Measurements from ENCODE around the gene DNMT3A. TPM values are rescaled to one million over a fixed set of nuclear protein-coding genes. Genes with fewer than 3 reads are reported as not detected.

DNMT3A gene
- total RNA-seq, 3 donors from 2014 or later (not counting 1 experiment from before 2014, with no cell fraction given): 36.3 to 60.7 (median 45.2) TPM

DNA sequence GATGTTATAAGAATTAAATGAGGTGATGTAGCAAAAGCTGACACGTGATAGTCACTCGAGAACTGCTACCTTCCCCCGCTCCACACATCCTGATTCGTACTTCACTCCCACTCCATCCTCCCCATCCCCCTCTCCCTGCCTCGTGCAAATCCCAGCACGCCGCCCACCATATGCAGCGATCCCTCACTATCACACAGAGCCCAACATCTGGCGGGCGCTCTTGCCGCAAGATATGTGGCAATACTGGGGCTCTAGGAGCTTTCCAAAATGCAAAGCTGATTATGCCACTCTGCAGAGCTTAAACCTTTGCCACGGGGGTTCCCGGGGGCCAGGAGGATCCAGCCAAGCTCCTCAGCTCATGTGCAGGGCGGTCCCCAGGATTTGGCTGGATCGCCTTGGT, 37.4 kb downstream of the DNMT3A start:
- 77% methylated on average over 15 of the region's 15 CpGs for WGBS (ENCODE audit: insufficient coverage)
- Mint-ChIP-seq H3K9me3 (no peaks in the 10 kb centered on the region), H3K4me1 (peaks cover 59 to 70% of the 10 kb centered on the region in 2 donors), H3K4me3 (peak overlapping the region; percentile 81), H3K27ac (peak overlapping the region; percentile 94 to 96), H3K27me3 (ENCODE audit: low read depth in 2 of 2) (no peaks in the 10 kb centered on the region), H3K36me3 (no peaks in the 10 kb centered on the region)
- peaks cover 86% of the 10 kb centered on the region for H3K4me1 ChIP-seq (ENCODE audit: control insufficient read depth, insufficient read depth, low read length)
- TF ChIP-seq, protein P1, sequence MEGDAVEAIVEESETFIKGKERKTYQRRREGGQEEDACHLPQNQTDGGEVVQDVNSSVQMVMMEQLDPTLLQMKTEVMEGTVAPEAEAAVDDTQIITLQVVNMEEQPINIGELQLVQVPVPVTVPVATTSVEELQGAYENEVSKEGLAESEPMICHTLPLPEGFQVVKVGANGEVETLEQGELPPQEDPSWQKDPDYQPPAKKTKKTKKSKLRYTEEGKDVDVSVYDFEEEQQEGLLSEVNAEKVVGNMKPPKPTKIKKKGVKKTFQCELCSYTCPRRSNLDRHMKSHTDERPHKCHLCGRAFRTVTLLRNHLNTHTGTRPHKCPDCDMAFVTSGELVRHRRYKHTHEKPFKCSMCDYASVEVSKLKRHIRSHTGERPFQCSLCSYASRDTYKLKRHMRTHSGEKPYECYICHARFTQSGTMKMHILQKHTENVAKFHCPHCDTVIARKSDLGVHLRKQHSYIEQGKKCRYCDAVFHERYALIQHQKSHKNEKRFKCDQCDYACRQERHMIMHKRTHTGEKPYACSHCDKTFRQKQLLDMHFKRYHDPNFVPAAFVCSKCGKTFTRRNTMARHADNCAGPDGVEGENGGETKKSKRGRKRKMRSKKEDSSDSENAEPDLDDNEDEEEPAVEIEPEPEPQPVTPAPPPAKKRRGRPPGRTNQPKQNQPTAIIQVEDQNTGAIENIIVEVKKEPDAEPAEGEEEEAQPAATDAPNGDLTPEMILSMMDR (IDR thresholded peaks at IDR 0.05): no peak
- H3K36me3 ChIP-seq (ENCODE audit: control insufficient read depth, insufficient read depth, low read length): peaks cover 4% of the 10 kb centered on the region
- H3K9me3 ChIP-seq (ENCODE audit: control insufficient read depth, insufficient read depth, low read length): no peaks in the 10 kb centered on the region
- intact Hi-C loops (cut with micrococcal nuclease): no loop called here
- H3K27me3 ChIP-seq (ENCODE audit: control insufficient read depth, insufficient read depth, low read length): no peaks in the 10 kb centered on the region
- ATAC-seq: no peak
- peak overlapping the region; percentile 79 for H3K27ac ChIP-seq (ENCODE audit: low read length)
- DNase-seq: no peak
- H3K4me3 ChIP-seq (ENCODE audit: low read length): no peak overlapping the region

DNA sequence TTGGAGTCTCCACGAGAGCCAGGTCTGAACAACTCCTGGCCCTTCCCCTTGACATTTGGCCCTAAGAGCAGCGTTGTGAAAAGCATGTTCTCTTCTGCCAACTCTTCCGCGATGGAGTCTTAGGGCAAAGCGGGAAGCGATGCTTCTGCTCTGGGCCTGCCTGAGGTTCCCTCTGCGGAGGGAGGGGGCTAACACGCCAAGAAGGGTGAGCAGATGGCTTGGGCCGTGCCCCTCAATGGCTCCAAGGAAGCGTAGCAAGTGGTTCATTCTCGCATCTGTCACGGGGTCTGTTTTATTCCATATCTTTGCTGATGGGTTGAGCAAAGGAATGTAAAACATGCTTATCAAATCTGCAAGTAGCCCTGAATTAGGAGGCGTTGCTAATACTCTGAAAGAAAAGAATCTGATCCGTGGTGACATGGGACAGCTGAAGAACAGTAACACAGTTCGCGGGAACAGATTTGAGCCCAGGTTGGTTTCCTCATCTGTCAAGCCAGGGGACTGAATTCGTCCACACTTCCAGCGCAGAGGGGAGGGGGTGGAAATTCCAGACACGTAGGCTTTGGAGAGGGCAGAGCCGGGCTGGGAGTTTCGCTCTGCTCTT, 38.0 kb downstream of the DNMT3A start:
- TF ChIP-seq, protein P1 (IDR thresholded peaks at IDR 0.05): no peak
- Mint-ChIP-seq H3K36me3 (no peaks in the 10 kb centered on the region), H3K4me3 (peak overlapping the region; percentile 6), H3K4me1 (peaks cover 58 to 64% of the 10 kb centered on the region in 2 donors), H3K9me3 (no peaks in the 10 kb centered on the region), H3K27me3 (ENCODE audit: low read depth in 2 of 2) (no peaks in the 10 kb centered on the region), H3K27ac (peak overlapping the region; percentile 94 to 96)
- intact Hi-C loops (cut with micrococcal nuclease): no loop called here
- H3K4me1 ChIP-seq (ENCODE audit: control insufficient read depth, insufficient read depth, low read length): peaks cover 80% of the 10 kb centered on the region
- no peaks in the 10 kb centered on the region for H3K9me3 ChIP-seq (ENCODE audit: control insufficient read depth, insufficient read depth, low read length)
- no peak overlapping the region for H3K27ac ChIP-seq (ENCODE audit: low read length)
- WGBS (ENCODE audit: insufficient coverage): 95% methylated on average over 20 of the region's 21 CpGs
- no peak overlapping the region for H3K4me3 ChIP-seq (ENCODE audit: low read length)
- H3K36me3 ChIP-seq (ENCODE audit: control insufficient read depth, insufficient read depth, low read length): peaks cover 10% of the 10 kb centered on the region
- DNase-seq (no peak), ATAC-seq (no peak)
- no peaks in the 10 kb centered on the region for H3K27me3 ChIP-seq (ENCODE audit: control insufficient read depth, insufficient read depth, low read length)

DNA sequence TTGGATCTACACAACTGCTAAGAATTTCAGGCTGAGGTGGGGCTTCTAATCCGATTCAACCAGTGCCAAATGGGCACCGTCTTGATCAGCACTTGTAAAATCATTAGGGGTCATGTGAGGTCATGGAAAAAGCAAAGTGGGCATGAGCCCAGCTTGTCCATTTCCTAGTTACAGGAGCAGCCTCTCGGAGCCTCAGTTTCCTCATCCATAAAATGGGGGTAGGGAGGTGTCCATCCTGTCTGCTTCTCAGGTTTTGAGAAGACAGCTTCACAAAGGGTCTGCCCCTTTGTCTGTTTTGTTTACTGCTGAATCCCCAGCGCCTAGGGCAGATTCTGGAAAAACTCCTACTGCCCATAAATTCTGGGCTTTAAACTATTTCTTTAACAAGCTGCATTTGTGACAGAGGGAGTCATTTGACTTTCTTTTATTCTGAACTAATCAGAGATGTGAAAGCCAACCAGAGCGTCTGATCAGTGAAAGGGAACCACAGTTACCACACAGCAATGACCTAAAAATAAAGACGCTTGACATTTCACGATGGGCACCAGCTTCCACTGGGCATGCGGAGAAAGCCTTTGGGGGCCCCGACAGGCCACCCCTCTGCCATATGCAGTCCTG, 38.9 kb downstream of the DNMT3A start:
- Mint-ChIP-seq H3K4me1 (peaks cover 52 to 60% of the 10 kb centered on the region in 2 donors), H3K27ac (peak overlapping the region; percentile 88 to 96), H3K36me3 (no peaks in the 10 kb centered on the region), H3K27me3 (ENCODE audit: low read depth in 2 of 2) (no peaks in the 10 kb centered on the region), H3K4me3 (peak overlapping the region; percentile 13), H3K9me3 (no peaks in the 10 kb centered on the region)
- peaks cover 10% of the 10 kb centered on the region for H3K36me3 ChIP-seq (ENCODE audit: control insufficient read depth, insufficient read depth, low read length)
- no peak overlapping the region for H3K4me3 ChIP-seq (ENCODE audit: low read length)
- H3K9me3 ChIP-seq (ENCODE audit: control insufficient read depth, insufficient read depth, low read length): no peaks in the 10 kb centered on the region
- H3K27me3 ChIP-seq (ENCODE audit: control insufficient read depth, insufficient read depth, low read length): no peaks in the 10 kb centered on the region
- ATAC-seq (no peak), DNase-seq (no peak)
- intact Hi-C loops (cut with micrococcal nuclease): no loop called here
- TF ChIP-seq, protein P1 (IDR thresholded peaks at IDR 0.05): no peak
- 49% methylated on average over 9 of the region's 9 CpGs for WGBS (ENCODE audit: insufficient coverage)
- no peak overlapping the region for H3K27ac ChIP-seq (ENCODE audit: low read length)
- H3K4me1 ChIP-seq (ENCODE audit: control insufficient read depth, insufficient read depth, low read length): peaks cover 71% of the 10 kb centered on the region

Data from natural killer cell (primary cell).